NK-92 treated with Interleukin-12 subunit alpha and Interleukin-12 subunit beta, amount 100 ng/mL, for 24 hours (cell line): ENCODE measurements around the gene AGFG2.
A peak's percentile ranks its signal among the peaks of the same experiment; 100 is the strongest.
"Not testable (repeated sequence)": the region's sequence is repeated elsewhere in the genome, so short reads cannot be mapped to it uniquely, and the experiment has no call there.

Source experiments
- DNase-seq: peaks from one replicate; lab custom pipeline; 2025; lab: John Stamatoyannopoulos, UW

Gene AGFG2

GRCh38 chr7:100552532-100552931, 13.5 kb downstream of the AGFG2 start:
- no peak for DNase-seq

GRCh38 chr7:100553032-100553431, 14.0 kb downstream of the AGFG2 start:
- DNase-seq = no peak

GRCh38 chr7:100555701-100556100, 16.7 kb downstream of the AGFG2 start:
- DNase-seq = no peak

- peak; percentile 37 for DNase-seq
These were observed 17.5 kb downstream of the AGFG2 start for GRCh38 chr7:100556541-100556940.

- no peak for DNase-seq
These were observed 20.1 kb downstream of the AGFG2 start for GRCh38 chr7:100559127-100559526.

- no peak for DNase-seq
These were observed 22.6 kb downstream of the AGFG2 start for GRCh38 chr7:100561491-100562194.

GRCh38 chr7:100562195-100563099, 23.4 kb downstream of the AGFG2 start:
- no peak for DNase-seq

- no peak for DNase-seq
These were observed 24.1 kb downstream of the AGFG2 start for GRCh38 chr7:100563100-100563564.

GRCh38 chr7:100563809-100564400, 24.9 kb downstream of the AGFG2 start:
- peak; percentile 57 for DNase-seq

- not testable (repeated sequence) for DNase-seq
These were observed 25.4 kb downstream of the AGFG2 start for GRCh38 chr7:100564405-100564804.

GRCh38 chr7:100565133-100565571, 26.1 kb downstream of the AGFG2 start:
- no peak for DNase-seq

- DNase-seq = no peak
These were observed 27.1 kb downstream of the AGFG2 start for GRCh38 chr7:100566018-100566531.

GRCh38 chr7:100567031-100567730, 28.2 kb downstream of the AGFG2 start:
- no peak for DNase-seq

- DNase-seq = no peak
These were observed 28.8 kb downstream of the AGFG2 start for GRCh38 chr7:100567751-100568175.

GRCh38 chr7:100568176-100568895, 29.3 kb downstream of the AGFG2 start:
- no peak for DNase-seq

GRCh38 chr7:100568896-100569844, 30.2 kb downstream of the AGFG2 start:
- no peak for DNase-seq

- no peak for DNase-seq
These were observed 32.2 kb downstream of the AGFG2 start for GRCh38 chr7:100570954-100571828.

- DNase-seq = no peak
These were observed 32.8 kb downstream of the AGFG2 start for GRCh38 chr7:100571829-100572116.
